NCI-H1436 treated with DMSO at 0.1 percent for 48 hours (cell line): ENCODE measurements around the gene TMEM114.
A peak's percentile ranks its signal among the peaks of the same experiment; 100 is the strongest.

Source experiments
- DNase-seq: peaks from one replicate; lab custom pipeline; 2025; lab: John Stamatoyannopoulos, UW

Gene TMEM114

GRCh38 chr16:8589900-8590688, at the start of gene TMEM114:
TSS of gene TMEM114 (minus strand) at chr16:8590511. CDS start at chr16:8589838, 673 bp downstream.
- no peak for DNase-seq

- DNase-seq = no peak
Observed at GRCh38 chr16:8639694-8640093, 49.4 kb upstream of the TMEM114 start.

GRCh38 chr16:8634991-8635736, 44.9 kb upstream of the TMEM114 start:
- DNase-seq = no peak

- no peak for DNase-seq
Observed at GRCh38 chr16:8632675-8633182, 42.4 kb upstream of the TMEM114 start.

- no peak for DNase-seq
Observed at GRCh38 chr16:8631818-8632465, 41.6 kb upstream of the TMEM114 start.

GRCh38 chr16:8631373-8631772, 41.1 kb upstream of the TMEM114 start:
- DNase-seq = no peak

- no peak for DNase-seq
Observed at GRCh38 chr16:8630255-8630953, 40.1 kb upstream of the TMEM114 start.

GRCh38 chr16:8628981-8629725, 38.8 kb upstream of the TMEM114 start:
- no peak for DNase-seq

- DNase-seq = no peak
Observed at GRCh38 chr16:8627456-8627855, 37.1 kb upstream of the TMEM114 start.

- DNase-seq = no peak
Observed at GRCh38 chr16:8626946-8627345, 36.6 kb upstream of the TMEM114 start.

- no peak for DNase-seq
Observed at GRCh38 chr16:8625491-8626087, 35.3 kb upstream of the TMEM114 start.

GRCh38 chr16:8623634-8624033, 33.3 kb upstream of the TMEM114 start:
- no peak for DNase-seq

GRCh38 chr16:8622315-8622656, 32.0 kb upstream of the TMEM114 start:
- no peak for DNase-seq

- DNase-seq = peak; percentile 54
Observed at GRCh38 chr16:8621572-8622314, 31.4 kb upstream of the TMEM114 start, which contains the start of gene METTL22. TSS of gene METTL22 (plus strand) at chr16:8621698. CDS start at chr16:8625666, 3,968 bp downstream.

- no peak for DNase-seq
Observed at GRCh38 chr16:8621222-8621571, 30.9 kb upstream of the TMEM114 start.

GRCh38 chr16:8620535-8620934, 30.2 kb upstream of the TMEM114 start:
- DNase-seq = no peak

- no peak for DNase-seq
Observed at GRCh38 chr16:8619671-8620370, 29.5 kb upstream of the TMEM114 start.

- no peak for DNase-seq
Observed at GRCh38 chr16:8614435-8615029, 24.2 kb upstream of the TMEM114 start.
